CD14-positive monocyte (primary cell): ENCODE measurements around the gene SMIM38. TPM values are rescaled to one million over a fixed set of nuclear protein-coding genes. Genes with fewer than 3 reads are reported as not detected.
"Not testable (repeated sequence)": the region's sequence is repeated elsewhere in the genome, so short reads cannot be mapped to it uniquely, and the experiment has no call there.

ENCODE experiments used
- DNase-seq, 3 donors: peaks; one replicate each; pipeline ENCODE4 v3.0.0-alpha.2; 2011 to 2022
- H2AFZ ChIP-seq: 2 replicates; pipeline ENCODE4 v1.6.0; 2012; ENCODE audit warnings: mild to moderate bottlenecking, low read depth, low read length, inconsistent platforms; ENCODE audit not compliant: insufficient read depth, poor library complexity, severe bottlenecking
- H3K27ac ChIP-seq, 2 donors: 1 replicate in 1 of 2; 2 replicates in 1 of 2; pipeline ENCODE4 v1.5.1; 2012 to 2013; ENCODE audit warnings: low read length in 2 of 2, control low read depth in 1 of 2, inconsistent platforms in 1 of 2, low read depth in 1 of 2, mild to moderate bottlenecking in 1 of 2
- H3K27me3 ChIP-seq, 2 donors: one replicate each; pipeline versions ENCODE4 v1.6.0 to v1.6.1; 2011 to 2013; ENCODE audit warnings: low read length in 2 of 2; ENCODE audit not compliant: control insufficient read depth in 2 of 2, insufficient read depth in 2 of 2
- H3K36me3 ChIP-seq, 2 donors: replicated peaks in 1 of 2; 1 replicate in 1 of 2; 2 replicates in 1 of 2; pipeline versions ENCODE4 v1.5.1 to v1.6.1; 2012 to 2013; ENCODE audit warnings: low read length in 2 of 2, control low read depth in 1 of 2, inconsistent platforms in 1 of 2, mild to moderate bottlenecking in 1 of 2; ENCODE audit not compliant: insufficient read depth in 2 of 2, control insufficient read depth in 1 of 2
- H3K4me1 ChIP-seq, 2 donors: 1 replicate in 1 of 2; 2 replicates in 1 of 2; pipeline versions ENCODE4 v1.5.1 to v1.6.1; 2012 to 2013; ENCODE audit warnings: low read length in 2 of 2, control low read depth in 1 of 2, inconsistent platforms in 1 of 2, mild to moderate bottlenecking in 1 of 2, moderate library complexity in 1 of 2; ENCODE audit not compliant: insufficient read depth in 2 of 2, control insufficient read depth in 1 of 2
- H3K4me2 ChIP-seq: replicated peaks from 2 replicates; pipeline ENCODE3; 2012; ENCODE audit warnings: low read length, moderate library complexity, mild to moderate bottlenecking; ENCODE audit not compliant: poor library complexity, severe bottlenecking; ENCODE audit errors: extremely low read depth
- H3K4me3 ChIP-seq, 3 experiments: fragments of 200-600 bp in 1 of 3; sonication (generic) in 1 of 3; replicated peaks in 1 of 3; 1 replicate in 2 of 3; 2 replicates in 1 of 3; pipeline ENCODE4 v1.5.1; 2011 to 2013; ENCODE audit warnings: low read length in 3 of 3, mild to moderate bottlenecking in 3 of 3, control low read depth in 2 of 3, low read depth in 2 of 3, inconsistent platforms in 1 of 3, moderate library complexity in 1 of 3
- H3K79me2 ChIP-seq: 2 replicates; pipeline ENCODE4 v1.6.0; 2012; ENCODE audit warnings: mild to moderate bottlenecking, control low read depth, inconsistent platforms, low read length, moderate library complexity; ENCODE audit not compliant: insufficient read depth
- H3K9ac ChIP-seq: 2 replicates; pipeline ENCODE4 v1.6.0; 2017; ENCODE audit warnings: low read length, mild to moderate bottlenecking; ENCODE audit not compliant: insufficient read depth, poor library complexity, severe bottlenecking
- H3K9me3 ChIP-seq, 2 donors: replicated peaks in 1 of 2; 1 replicate in 1 of 2; 2 replicates in 1 of 2; pipeline versions ENCODE4 v1.5.1 to v1.6.1; 2012 to 2013; ENCODE audit warnings: low read length in 2 of 2, control low read depth in 1 of 2; ENCODE audit not compliant: control insufficient read depth in 1 of 2, insufficient read depth in 1 of 2
- H4K20me1 ChIP-seq: 2 replicates; pipeline ENCODE4 v1.6.0; 2012; ENCODE audit warnings: mild to moderate bottlenecking, low read length, control low read depth, moderate library complexity; ENCODE audit not compliant: insufficient read depth
- H3K27ac Mint-ChIP-seq, 7 donors: one replicate each; pipeline ENCODE4 v1.8.0; 2020; ENCODE audit warnings: mild to moderate bottlenecking in 7 of 7, mixed read lengths in 7 of 7, moderate library complexity in 6 of 7, inconsistent platforms in 2 of 7
- H3K27me3 Mint-ChIP-seq, 3 donors: one replicate each; pipeline ENCODE4 v1.8.0; 2021 to 2022; ENCODE audit warnings: low read depth in 3 of 3, mild to moderate bottlenecking in 3 of 3, mixed read lengths in 3 of 3, moderate library complexity in 3 of 3, inconsistent platforms in 1 of 3
- H3K36me3 Mint-ChIP-seq, 2 donors: one replicate each; pipeline ENCODE4 v1.8.0; 2020; ENCODE audit warnings: mixed read lengths in 2 of 2, inconsistent platforms in 1 of 2, mild to moderate bottlenecking in 1 of 2
- H3K4me1 Mint-ChIP-seq: one replicate; pipeline ENCODE4 v1.8.0; 2020; ENCODE audit warnings: mild to moderate bottlenecking, mixed read lengths
- H3K4me3 Mint-ChIP-seq, 2 donors: one replicate each; pipeline ENCODE4 v1.8.0; 2020; ENCODE audit warnings: mild to moderate bottlenecking in 2 of 2, mixed read lengths in 2 of 2, moderate library complexity in 1 of 2
- H3K9me3 Mint-ChIP-seq, 7 donors: one replicate each; pipeline ENCODE4 v1.8.0; 2020 to 2022; ENCODE audit warnings: mixed read lengths in 7 of 7, mild to moderate bottlenecking in 6 of 7, moderate library complexity in 6 of 7, inconsistent platforms in 2 of 7
- WGBS: methylation state at CpG from one replicate; pipeline ENCODE4 v1.1.5; 2013; ENCODE audit warnings: missing lambda C conversion rate; ENCODE audit not compliant: insufficient coverage; 5-methylcytosine and 5-hydroxymethylcytosine counted together
- intact Hi-C, 2 donors: fragments of 100-400 bp; cut with micrococcal nuclease; formaldehyde crosslinking; loops; one replicate each; pipeline versions ENCODE4 v1.15.0 to v1.15.1; 2023
- polyA plus RNA-seq, 3 donors: library from polyadenylated mRNA; depleted of rRNA in 1 of 3; unstranded in 2 of 3; stranded (reverse) in 1 of 3; fragments of 300-500 nt in 2 of 3; fragments of >200 nt in 1 of 3; fragmentation: Illumina TruSeq in 2 of 3; gene quantifications; 1 replicate in 2 of 3; 2 replicates in 1 of 3; pipeline ENCODE4 v1.2.3, GENCODE V29; 2012 to 2021
- TF ChIP-seq, protein P1 (sequence below): fragments of 200-600 bp; IDR thresholded peaks from one replicate; pipeline ENCODE4 v1.8.0; 2022; ENCODE audit warnings: antibody characterized with exemption, mild to moderate bottlenecking

SMIM38 gene
- polyA plus RNA-seq, 3 donors: 0.05 TPM; not detected in 2

DNA sequence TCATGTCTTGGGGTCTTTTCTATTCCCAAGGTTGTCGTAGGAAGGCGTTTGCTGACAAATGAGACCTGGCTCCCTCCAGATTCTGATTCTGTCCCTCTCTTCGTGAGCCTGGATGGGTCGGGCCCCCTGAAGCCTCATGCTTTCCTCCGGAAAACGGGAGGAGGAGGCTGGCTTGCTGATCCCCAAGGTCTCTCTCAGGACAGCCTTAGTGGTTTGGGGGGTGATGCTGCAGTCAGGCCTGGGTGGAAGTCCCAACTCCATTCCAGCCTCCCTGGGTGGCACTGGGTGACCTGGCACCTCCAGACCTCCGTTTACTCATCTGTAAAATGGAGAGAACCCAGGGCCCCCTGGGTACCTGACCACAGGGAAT, 23.4 kb upstream of the SMIM38 start:
- Histone ChIP-seq H3K36me3 (no peaks in the 10 kb centered on the region), H3K9ac (no peak overlapping the region), H4K20me1 (no peaks in the 10 kb centered on the region), H2AFZ (no peak overlapping the region), H3K79me2 (no peaks in the 10 kb centered on the region), H3K9me3 (peaks cover 12 to 23% of the 10 kb centered on the region in 2 donors), H3K27ac (no peak overlapping the region), H3K27me3 (no peaks in the 10 kb centered on the region), H3K4me2 (no peak overlapping the region), H3K4me3 (no peak overlapping the region), H3K4me1 (no peaks in the 10 kb centered on the region)
- H3K27me3 Mint-ChIP-seq: peaks cover 2 to 5% (median 2%) of the 10 kb centered on the region in 3 donors
- no peaks in the 10 kb centered on the region for H3K36me3 Mint-ChIP-seq
- intact Hi-C loops: no loop called here
- peaks cover 24 to 56% (median 35%) of the 10 kb centered on the region in 7 donors for H3K9me3 Mint-ChIP-seq
- TF ChIP-seq, protein P1, sequence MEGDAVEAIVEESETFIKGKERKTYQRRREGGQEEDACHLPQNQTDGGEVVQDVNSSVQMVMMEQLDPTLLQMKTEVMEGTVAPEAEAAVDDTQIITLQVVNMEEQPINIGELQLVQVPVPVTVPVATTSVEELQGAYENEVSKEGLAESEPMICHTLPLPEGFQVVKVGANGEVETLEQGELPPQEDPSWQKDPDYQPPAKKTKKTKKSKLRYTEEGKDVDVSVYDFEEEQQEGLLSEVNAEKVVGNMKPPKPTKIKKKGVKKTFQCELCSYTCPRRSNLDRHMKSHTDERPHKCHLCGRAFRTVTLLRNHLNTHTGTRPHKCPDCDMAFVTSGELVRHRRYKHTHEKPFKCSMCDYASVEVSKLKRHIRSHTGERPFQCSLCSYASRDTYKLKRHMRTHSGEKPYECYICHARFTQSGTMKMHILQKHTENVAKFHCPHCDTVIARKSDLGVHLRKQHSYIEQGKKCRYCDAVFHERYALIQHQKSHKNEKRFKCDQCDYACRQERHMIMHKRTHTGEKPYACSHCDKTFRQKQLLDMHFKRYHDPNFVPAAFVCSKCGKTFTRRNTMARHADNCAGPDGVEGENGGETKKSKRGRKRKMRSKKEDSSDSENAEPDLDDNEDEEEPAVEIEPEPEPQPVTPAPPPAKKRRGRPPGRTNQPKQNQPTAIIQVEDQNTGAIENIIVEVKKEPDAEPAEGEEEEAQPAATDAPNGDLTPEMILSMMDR: no peak
- no peak overlapping the region for H3K27ac Mint-ChIP-seq
- no peak overlapping the region for H3K4me3 Mint-ChIP-seq
- 97% methylated on average over 6 of the region's 7 CpGs for WGBS
- DNase-seq: no peak
- H3K4me1 Mint-ChIP-seq: peaks cover 3% of the 10 kb centered on the region

DNA sequence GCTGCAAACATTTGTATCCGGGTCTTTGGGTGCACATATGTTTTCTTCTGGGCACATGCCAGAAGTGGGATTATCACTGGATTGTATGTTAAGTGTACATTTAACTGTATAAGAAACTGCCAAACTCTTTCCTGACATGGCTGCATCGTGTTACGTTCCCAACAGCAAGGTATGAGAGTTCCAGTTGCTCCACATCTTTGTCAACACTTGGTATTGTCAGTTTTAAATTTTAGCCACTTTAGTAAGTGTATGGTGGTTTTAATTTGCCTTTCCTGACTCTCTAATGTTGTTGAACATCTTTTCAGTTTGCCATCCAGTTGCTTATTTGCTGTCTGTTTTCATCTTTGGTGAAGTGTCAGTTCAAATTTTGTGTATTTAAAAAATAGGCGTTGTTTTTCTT, 22.5 kb upstream of the SMIM38 start:
- Histone ChIP-seq H3K9ac (no peak overlapping the region), H4K20me1 (no peaks in the 10 kb centered on the region), H3K36me3 (no peaks in the 10 kb centered on the region), H3K4me2 (no peak overlapping the region), H3K27ac (no peak overlapping the region), H3K4me3 (no peak overlapping the region), H3K79me2 (no peaks in the 10 kb centered on the region), H2AFZ (no peak overlapping the region), H3K27me3 (no peaks in the 10 kb centered on the region), H3K4me1 (no peaks in the 10 kb centered on the region), H3K9me3 (peaks cover 12 to 20% of the 10 kb centered on the region in 2 donors)
- 100% methylated on average over 1 of the region's 4 CpGs for WGBS
- Mint-ChIP-seq H3K4me3 (no peak overlapping the region), H3K4me1 (peaks cover 3% of the 10 kb centered on the region), H3K36me3 (no peaks in the 10 kb centered on the region), H3K9me3 (peaks cover 24 to 46% (median 31%) of the 10 kb centered on the region in 7 donors), H3K27ac (no peak overlapping the region), H3K27me3 (peaks cover 2 to 5% (median 2%) of the 10 kb centered on the region in 3 donors)
- intact Hi-C loops: no loop called here
- TF ChIP-seq, protein P1: no peak
- no peak for DNase-seq

DNA sequence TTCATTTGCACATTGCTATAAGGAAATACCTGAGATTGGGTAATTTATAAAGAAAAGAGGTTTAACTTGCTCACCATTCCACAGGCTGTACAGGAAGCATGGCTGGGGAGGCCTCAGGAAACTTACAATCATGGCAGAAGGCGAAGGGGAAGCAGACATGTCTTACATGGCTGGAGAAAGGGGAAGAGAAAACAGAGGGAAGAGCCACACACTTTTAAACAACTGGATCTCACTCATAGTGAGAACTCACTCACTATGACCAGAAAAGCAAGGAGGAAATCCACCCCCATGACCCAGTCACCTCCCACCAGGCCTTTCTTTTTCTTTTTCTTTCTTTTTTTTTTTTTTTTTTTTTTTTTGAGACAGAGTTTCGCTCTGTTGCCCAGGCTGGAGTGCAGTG, 21.6 kb upstream of the SMIM38 start:
- H3K4me1 ChIP-seq, intact Hi-C loops, H3K4me3 ChIP-seq, H3K9ac ChIP-seq, H3K36me3 ChIP-seq, H3K27me3 Mint-ChIP-seq, H2AFZ ChIP-seq, H3K27ac ChIP-seq, H3K27me3 ChIP-seq, H3K79me2 ChIP-seq, H3K4me2 ChIP-seq, H3K4me3 Mint-ChIP-seq, H3K36me3 Mint-ChIP-seq, H3K4me1 Mint-ChIP-seq, H4K20me1 ChIP-seq, DNase-seq: not testable (repeated sequence)
- WGBS: no CpG with 5 or more reads among the region's 2 CpGs
- H3K27ac Mint-ChIP-seq: peak overlapping the region in 1 of 7 donors; percentile 13
- H3K9me3 Mint-ChIP-seq: peaks cover 21 to 40% (median 28%) of the 10 kb centered on the region in 7 donors
- peaks cover 12 to 20% of the 10 kb centered on the region in 2 donors for H3K9me3 ChIP-seq
